ENCODE data around the gene PEX14. TPM values are rescaled to one million over a fixed set of nuclear protein-coding genes. Genes with fewer than 3 reads are reported as not detected.

Gene PEX14
- polyA plus RNA-seq, 1 donor (not counting 4 experiments of a cell fraction or from before 2014, with no cell fraction given) = 8.4 TPM

DNA sequence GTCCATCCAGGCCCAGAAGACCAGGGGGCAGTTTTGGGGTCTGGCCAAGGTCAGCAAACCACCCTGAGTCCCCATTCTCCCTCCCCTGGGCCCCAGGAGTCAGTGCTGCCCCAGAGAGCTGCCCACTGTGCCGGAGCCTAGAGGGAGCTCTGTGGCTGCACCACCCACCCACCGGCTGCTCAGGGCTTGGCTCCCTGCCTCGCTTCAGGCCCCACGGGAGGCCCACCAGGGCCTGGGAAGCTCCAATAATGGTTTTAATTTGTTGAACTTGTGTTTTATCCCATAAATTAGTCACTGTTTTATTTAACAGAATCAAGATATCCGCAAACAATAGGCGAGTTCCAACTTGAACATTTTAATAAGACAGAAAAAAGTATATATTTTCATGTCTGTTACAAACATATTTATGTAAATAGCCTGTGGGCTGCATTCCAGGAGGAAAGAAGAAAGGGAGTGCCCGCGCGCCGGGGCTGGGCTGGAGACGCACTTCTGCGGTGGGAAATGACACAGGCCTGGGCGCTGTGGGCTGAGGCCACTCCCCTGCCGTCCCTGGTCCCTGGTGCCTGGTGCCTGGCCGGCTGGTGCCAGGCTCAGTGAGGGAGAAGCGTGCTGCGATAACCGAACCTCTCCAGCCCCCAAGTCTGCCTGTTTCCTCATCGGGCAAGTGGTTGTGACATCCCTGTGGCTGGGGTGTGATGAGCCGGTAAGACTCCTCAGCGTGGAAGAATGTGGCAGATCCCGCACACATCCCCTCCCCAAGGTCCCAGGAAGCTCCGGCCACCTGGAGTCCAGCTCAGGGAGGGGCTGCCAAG, 160.5 kb downstream of the PEX14 start:
- Histone ChIP-seq H3K4me3 (ENCODE audit: control insufficient read depth in 2 of 3, extremely low read depth in 1 of 3, insufficient read depth in 2 of 3, low read depth in 1 of 3, low read length in 3 of 3) (peak overlapping the region; percentile 20 to 48 (median 47)), H3K9me3 (ENCODE audit: control insufficient read depth, low read depth, low read length) (no peaks in the 10 kb centered on the region), H3K4me2 (ENCODE audit: control insufficient read depth, extremely low read depth, insufficient read depth, low read depth, low read length) (peak overlapping the region; percentile 89), H3K36me3 (ENCODE audit: control insufficient read depth in 2 of 2, extremely low read depth in 1 of 2, insufficient read depth in 2 of 2, low read length in 2 of 2) (peaks cover 0 to 5% of the 10 kb centered on the region in 2 experiments), H3K9me1 (ENCODE audit: control insufficient read depth, extremely low read depth, insufficient read depth, low read length) (no peaks in the 10 kb centered on the region), H4K20me1 (ENCODE audit: control insufficient read depth, extremely low read depth, insufficient read depth, low read length) (no peaks in the 10 kb centered on the region), H3K79me2 (ENCODE audit: control insufficient read depth, insufficient read depth, low read length) (no peaks in the 10 kb centered on the region), H3K9ac (ENCODE audit: control insufficient read depth, extremely low read depth, insufficient read depth, low read length) (peak overlapping the region; percentile 87), H3K4me1 (ENCODE audit: control insufficient read depth, extremely low read depth, insufficient read depth, low read length) (peaks cover 43% of the 10 kb centered on the region), H3K27ac (ENCODE audit: control insufficient read depth, insufficient read depth, low read length) (peak overlapping the region; percentile 97), H3K27me3 (ENCODE audit: control insufficient read depth, extremely low read depth, insufficient read depth, low read length) (no peaks in the 10 kb centered on the region), H2AFZ (ENCODE audit: control insufficient read depth, low read length) (peak overlapping the region; percentile 43)
- dilution Hi-C loops (cut with MboI; ENCODE audit: extremely low pct_ligation_motif_present, low sequenced_read_pairs) = no loop called here
- FAIRE-seq (peak; percentile 91), DNase-seq (ENCODE audit: low read depth, low spot score) (peak; percentile 86)
- TF ChIP-seq EZH2 (IDR thresholded peaks at IDR 0.05; ENCODE audit: low read length) (no peak), CTCF (optimal IDR thresholded peaks at IDR 0.05 in 1 of 3, IDR thresholded peaks at IDR 0.05 in 1 of 3, conservative IDR thresholded peaks at IDR 0.05 in 1 of 3; ENCODE audit: extremely low read depth in 1 of 3, insufficient read depth in 2 of 3, low read length in 3 of 3) (no peak)

DNA sequence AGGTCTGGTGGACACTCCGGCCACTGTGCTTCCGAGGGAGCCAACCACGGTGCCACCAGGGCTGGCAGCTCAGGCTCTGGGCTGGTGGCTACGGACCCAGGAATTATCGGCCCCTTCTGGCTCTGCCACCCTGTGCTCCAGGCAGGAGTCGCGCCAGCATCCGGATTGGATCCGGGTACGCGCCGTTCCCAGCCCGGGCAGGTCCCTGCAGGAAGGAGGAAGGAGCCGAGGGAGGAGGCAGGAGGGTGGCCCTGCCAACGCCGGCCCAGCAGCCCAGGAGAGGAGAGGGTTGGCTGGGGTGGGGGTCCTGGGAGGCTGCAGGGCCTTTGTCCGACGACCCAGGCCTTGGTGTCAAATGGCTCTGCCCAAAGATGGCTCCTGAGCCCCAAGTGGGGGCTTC, 161.2 kb downstream of the PEX14 start:
- Histone ChIP-seq H3K9ac (ENCODE audit: control insufficient read depth, extremely low read depth, insufficient read depth, low read length) (peak overlapping the region; percentile 87), H3K27ac (ENCODE audit: control insufficient read depth, insufficient read depth, low read length) (peak overlapping the region; percentile 97)

More for the DNA sequence above, 161.2 kb downstream of the PEX14 start:
- Histone ChIP-seq H3K4me3 (ENCODE audit: control insufficient read depth in 2 of 3, extremely low read depth in 1 of 3, insufficient read depth in 2 of 3, low read depth in 1 of 3, low read length in 3 of 3) (peak overlapping the region; percentile 20 to 48 (median 47)), H3K9me1 (ENCODE audit: control insufficient read depth, extremely low read depth, insufficient read depth, low read length) (no peaks in the 10 kb centered on the region), H3K9me3 (ENCODE audit: control insufficient read depth, low read depth, low read length) (no peaks in the 10 kb centered on the region), H2AFZ (ENCODE audit: control insufficient read depth, low read length) (peak overlapping the region; percentile 11), H4K20me1 (ENCODE audit: control insufficient read depth, extremely low read depth, insufficient read depth, low read length) (no peaks in the 10 kb centered on the region), H3K36me3 (ENCODE audit: control insufficient read depth in 2 of 2, extremely low read depth in 1 of 2, insufficient read depth in 2 of 2, low read length in 2 of 2) (peaks cover 0 to 3% of the 10 kb centered on the region in 2 experiments), H3K27me3 (ENCODE audit: control insufficient read depth, extremely low read depth, insufficient read depth, low read length) (no peaks in the 10 kb centered on the region), H3K79me2 (ENCODE audit: control insufficient read depth, insufficient read depth, low read length) (no peaks in the 10 kb centered on the region), H3K4me2 (ENCODE audit: control insufficient read depth, extremely low read depth, insufficient read depth, low read depth, low read length) (peak overlapping the region; percentile 89), H3K4me1 (ENCODE audit: control insufficient read depth, extremely low read depth, insufficient read depth, low read length) (peaks cover 43% of the 10 kb centered on the region)
- DNase-seq (ENCODE audit: low read depth, low spot score) (peak; percentile 54), FAIRE-seq (no peak)
- TF ChIP-seq CTCF (optimal IDR thresholded peaks at IDR 0.05 in 1 of 3, IDR thresholded peaks at IDR 0.05 in 1 of 3, conservative IDR thresholded peaks at IDR 0.05 in 1 of 3; ENCODE audit: extremely low read depth in 1 of 3, insufficient read depth in 2 of 3, low read length in 3 of 3) (no peak), EZH2 (IDR thresholded peaks at IDR 0.05; ENCODE audit: low read length) (no peak)
- dilution Hi-C loops (cut with MboI; ENCODE audit: extremely low pct_ligation_motif_present, low sequenced_read_pairs) = no loop called here

Data from keratinocyte (primary cell).